Endodermal cell (in vitro differentiated cells): ENCODE data around the gene PRKCB. TPM values are rescaled to one million over a fixed set of nuclear protein-coding genes. Genes with fewer than 3 reads are reported as not detected.
"Not testable (repeated sequence)": the region's sequence is repeated elsewhere in the genome, so short reads cannot be mapped to it uniquely, and the experiment has no call there.

Experiments
- DNase-seq: peaks from one replicate; pipeline ENCODE4 v3.0.0-alpha.2; 2017
- H3K27ac ChIP-seq: 2 replicates; pipeline ENCODE4 v1.5.1; 2013; ENCODE audit warnings: mild to moderate bottlenecking, low read depth, low read length, moderate library complexity
- H3K27me3 ChIP-seq: 2 replicates; pipeline ENCODE4 v1.6.1; 2013; ENCODE audit warnings: mild to moderate bottlenecking, low read length, moderate library complexity; ENCODE audit not compliant: insufficient read depth, control insufficient read depth, poor library complexity, severe bottlenecking
- H3K36me3 ChIP-seq: 2 replicates; pipeline ENCODE4 v1.7.0; 2013; ENCODE audit warnings: mild to moderate bottlenecking, low read length, moderate library complexity; ENCODE audit not compliant: control insufficient read depth, insufficient read depth
- H3K4me1 ChIP-seq: one replicate; pipeline ENCODE4 v1.7.0; 2013; ENCODE audit warnings: low read length; ENCODE audit not compliant: control insufficient read depth, insufficient read depth
- H3K4me3 ChIP-seq: 2 replicates; pipeline ENCODE4 v1.5.1; 2013; ENCODE audit warnings: mild to moderate bottlenecking, low read length, moderate library complexity
- H3K9ac ChIP-seq: 2 replicates; pipeline ENCODE4 v1.6.1; 2013; ENCODE audit warnings: mild to moderate bottlenecking, low read length, moderate library complexity; ENCODE audit not compliant: poor library complexity, severe bottlenecking; ENCODE audit errors: extremely low read depth
- H3K9me3 ChIP-seq: 2 replicates; pipeline ENCODE4 v1.6.1; 2013; ENCODE audit warnings: mild to moderate bottlenecking, low read length, moderate library complexity; ENCODE audit not compliant: control insufficient read depth
- H3K27ac Mint-ChIP-seq: 2 replicates; pipeline ENCODE4 v1.8.0; 2020; ENCODE audit warnings: mixed read lengths
- H3K27me3 Mint-ChIP-seq: 2 replicates; pipeline ENCODE4 v1.8.0; 2021; ENCODE audit warnings: mild to moderate bottlenecking, mixed read lengths; ENCODE audit not compliant: insufficient read depth
- H3K36me3 Mint-ChIP-seq: 2 replicates; pipeline ENCODE4 v1.8.0; 2020; ENCODE audit warnings: low read depth, mixed read lengths
- H3K4me1 Mint-ChIP-seq: 2 replicates; pipeline ENCODE4 v1.8.0; 2020; ENCODE audit warnings: mixed read lengths
- H3K4me3 Mint-ChIP-seq: 2 replicates; pipeline ENCODE4 v1.8.0; 2020; ENCODE audit warnings: mild to moderate bottlenecking, moderate library complexity, mixed read lengths
- H3K9me3 Mint-ChIP-seq: 2 replicates; pipeline ENCODE4 v1.8.0; 2020; ENCODE audit warnings: mild to moderate bottlenecking, mixed read lengths
- CTCF ChIP-seq: fragments of 200-600 bp; sonication (generic); conservative IDR thresholded peaks from 2 replicates; pipeline ENCODE4 v1.5.0; 2021; ENCODE audit warnings: antibody characterized with exemption, mild to moderate bottlenecking
- WGBS, 2 experiments: methylation state at CpG; one replicate each; pipeline versions ENCODE4 v1.1.5 to v1.1.7; 2013; ENCODE audit warnings: missing lambda C conversion rate in 2 of 2, mixed read lengths in 1 of 2; ENCODE audit not compliant: insufficient coverage in 1 of 2, insufficient read length in 1 of 2; 5-methylcytosine and 5-hydroxymethylcytosine counted together
- total RNA-seq, 2 donors: library from RNA; stranded (reverse); fragmentation: NEBNext Ultra II Directional in 1 of 2; extraction: Animal tissue kit (Norgen Biotek cat#: 25700) in 1 of 2; gene quantifications; 2 replicates in 1 of 2; 3 replicates in 1 of 2; pipeline ENCODE4 v1.2.1, GENCODE V29; 2021

Gene PRKCB
- total RNA-seq, 2 donors from 2014 or later, result 0.38 to 1.1 TPM

GRCh38 chr16:24151482-24151939 lies 315.7 kb downstream of the PRKCB start:
- WGBS, 2 experiments, result 44 to 77% methylated on average over 4 to 5 of the region's 5 CpGs
- no peaks in the 10 kb centered on the region for H3K36me3 Mint-ChIP-seq
- H3K27me3 Mint-ChIP-seq, result no peaks in the 10 kb centered on the region
- no peaks in the 10 kb centered on the region for H3K9me3 Mint-ChIP-seq
- no peak for TF ChIP-seq CTCF
- no peak overlapping the region for H3K27ac Mint-ChIP-seq
- Histone ChIP-seq H3K27me3 (no peaks in the 10 kb centered on the region), H3K36me3 (no peaks in the 10 kb centered on the region), H3K9me3 (no peaks in the 10 kb centered on the region), H3K9ac (no peak overlapping the region), H3K27ac (no peak overlapping the region), H3K4me1 (no peaks in the 10 kb centered on the region), H3K4me3 (no peak overlapping the region)
- no peak for DNase-seq
- H3K4me1 Mint-ChIP-seq, result peaks cover 1% of the 10 kb centered on the region
- no peak overlapping the region for H3K4me3 Mint-ChIP-seq

- H3K4me3 ChIP-seq, H3K27me3 Mint-ChIP-seq, H3K9me3 Mint-ChIP-seq, H3K4me1 ChIP-seq, DNase-seq, H3K9me3 ChIP-seq, H3K36me3 Mint-ChIP-seq, H3K36me3 ChIP-seq, H3K27ac ChIP-seq, H3K4me3 Mint-ChIP-seq, H3K27me3 ChIP-seq, H3K9ac ChIP-seq, H3K27ac Mint-ChIP-seq, H3K4me1 Mint-ChIP-seq: not testable (repeated sequence)
- 79 to 95% methylated on average over 9 to 10 of the region's 10 CpGs for WGBS, 2 experiments
Observed at GRCh38 chr16:24152048-24152447, 316.3 kb downstream of the PRKCB start.

GRCh38 chr16:24152826-24153225 lies 317.0 kb downstream of the PRKCB start:
- H3K27ac Mint-ChIP-seq, result no peak overlapping the region
- H3K36me3 Mint-ChIP-seq, result no peaks in the 10 kb centered on the region
- 67 to 87% methylated on average over 1 of the region's 1 CpG for WGBS, 2 experiments
- TF ChIP-seq CTCF, result no peak
- Histone ChIP-seq H3K36me3 (no peaks in the 10 kb centered on the region), H3K27me3 (no peaks in the 10 kb centered on the region), H3K27ac (no peak overlapping the region), H3K9ac (no peak overlapping the region), H3K9me3 (no peaks in the 10 kb centered on the region), H3K4me1 (no peaks in the 10 kb centered on the region), H3K4me3 (no peak overlapping the region)
- no peak overlapping the region for H3K4me3 Mint-ChIP-seq
- no peak for DNase-seq
- no peaks in the 10 kb centered on the region for H3K9me3 Mint-ChIP-seq
- H3K4me1 Mint-ChIP-seq, result peaks cover 1% of the 10 kb centered on the region
- H3K27me3 Mint-ChIP-seq, result no peaks in the 10 kb centered on the region

- peaks cover 1% of the 10 kb centered on the region for H3K4me1 Mint-ChIP-seq
- H3K4me1 ChIP-seq, result no peaks in the 10 kb centered on the region
- 83 to 86% methylated on average over 1 of the region's 1 CpG for WGBS, 2 experiments
- H3K9me3 ChIP-seq, result no peaks in the 10 kb centered on the region
- H3K27ac ChIP-seq, result no peak overlapping the region
- no peak overlapping the region for H3K9ac ChIP-seq
- H3K27me3 ChIP-seq, result no peaks in the 10 kb centered on the region
- no peaks in the 10 kb centered on the region for H3K36me3 Mint-ChIP-seq
- H3K27me3 Mint-ChIP-seq, result no peaks in the 10 kb centered on the region
- no peaks in the 10 kb centered on the region for H3K9me3 Mint-ChIP-seq
- H3K4me3 ChIP-seq, result no peak overlapping the region
- DNase-seq, result no peak
- no peak overlapping the region for H3K4me3 Mint-ChIP-seq
- no peaks in the 10 kb centered on the region for H3K36me3 ChIP-seq
- no peak overlapping the region for H3K27ac Mint-ChIP-seq
- no peak for TF ChIP-seq CTCF
Observed at GRCh38 chr16:24156777-24157176, 321.0 kb downstream of the PRKCB start.
